Measurements from ENCODE around the gene GMEB2. TPM values are rescaled to one million over a fixed set of nuclear protein-coding genes. Genes with fewer than 3 reads are reported as not detected.

GMEB2 gene
- 10.9 TPM for total RNA-seq

GRCh38 chr20:63626424-63627128 is at the start of gene GMEB2:
GMEB2 (minus strand) TSS chr20:63627101; CDS start chr20:63619397, 7,704 bp downstream.

GRCh38 chr20:63657937-63658748 is 31.2 kb upstream of the GMEB2 start, which contains the start of gene RTEL1:
RTEL1 (plus strand) TSS chr20:63658312; CDS start chr20:63659403, 1,091 bp downstream.

GRCh38 chr20:63653041-63653973 is 26.4 kb upstream of the GMEB2 start, which contains the start of gene STMN3:
STMN3 (minus strand) TSS chr20:63653424; CDS start chr20:63653345, 79 bp downstream.

GRCh38 chr20:63574156-63574828 is 52.6 kb downstream of the GMEB2 start, which contains the start of gene HELZ2:
HELZ2 (minus strand) TSS chr20:63574239; CDS start chr20:63572385, 1,854 bp downstream.

GRCh38 chr20:63553933-63554290 is 73.0 kb downstream of the GMEB2 start, which contains the start of gene FNDC11:
FNDC11 (plus strand) TSS chr20:63554159; CDS start chr20:63555664, 1,505 bp downstream.

GRCh38 chr20:63547725-63548480 is 79.0 kb downstream of the GMEB2 start, which contains the start of gene SRMS:
SRMS (minus strand) TSS chr20:63547749; CDS start chr20:63547463, 286 bp downstream.

Other genes starting within 250 kb of the GMEB2 start
- 31.6 TPM for gene KCNQ2, start 154.4 kb downstream of the GMEB2 start, total RNA-seq
- gene EEF1A2, start 128.0 kb downstream of the GMEB2 start, total RNA-seq = 87.6 TPM
- gene PPDPF, start 106.3 kb downstream of the GMEB2 start, total RNA-seq = 104 TPM
- 1.3 TPM for gene PTK6, start 89.7 kb downstream of the GMEB2 start, total RNA-seq
- gene SRMS, start 79.4 kb downstream of the GMEB2 start, total RNA-seq = not detected
- 1.0 TPM for gene FNDC11, start 72.9 kb downstream of the GMEB2 start, total RNA-seq
- 25.6 TPM for gene HELZ2, start 52.9 kb downstream of the GMEB2 start, total RNA-seq
- gene STMN3, start 26.3 kb upstream of the GMEB2 start, total RNA-seq = 51.6 TPM
- gene RTEL1, start 31.2 kb upstream of the GMEB2 start, total RNA-seq = 51.3 TPM
- 5.4 TPM for gene TNFRSF6B, start 69.6 kb upstream of the GMEB2 start, total RNA-seq
- 39.7 TPM for gene ARFRP1, start 80.9 kb upstream of the GMEB2 start, total RNA-seq
- 31.1 TPM for gene ZGPAT, start 80.9 kb upstream of the GMEB2 start, total RNA-seq
- 16.5 TPM for gene LIME1, start 109.6 kb upstream of the GMEB2 start, total RNA-seq
- gene SLC2A4RG, start 112.7 kb upstream of the GMEB2 start, total RNA-seq = 32.0 TPM
- 12.1 TPM for gene ZBTB46, start 204.2 kb upstream of the GMEB2 start, total RNA-seq
- not detected for gene ABHD16B, start 234.4 kb upstream of the GMEB2 start, total RNA-seq
- gene TPD52L2, start 238.2 kb upstream of the GMEB2 start, total RNA-seq = 69.2 TPM

Data from camera-type eye (tissue), 1 donor.